IPS-NIHi7 (cell line): Measurements from ENCODE around the gene POLD1.

Experiments used
- DNase-seq: peaks from one replicate; pipeline ENCODE4 v3.0.0; 2012; ENCODE audit warnings: mixed read lengths; ENCODE audit errors: extremely low spot score

The POLD1 gene

DNA sequence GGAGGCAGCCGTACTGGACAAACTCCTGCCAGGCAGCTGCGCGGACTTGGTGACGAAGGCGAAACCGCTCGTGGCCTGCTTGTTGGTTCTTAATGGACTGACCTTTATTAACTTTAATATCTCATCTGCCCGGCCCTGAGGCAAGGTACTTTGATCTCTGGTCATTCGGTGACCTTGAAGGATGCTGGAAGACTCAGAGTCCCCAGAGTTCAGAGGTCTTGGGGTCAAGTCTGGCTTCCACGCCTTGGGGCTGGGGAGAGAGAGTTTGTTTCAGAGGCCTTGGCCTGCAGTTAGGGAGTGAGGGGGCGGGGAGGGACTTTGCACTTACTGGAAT lies 82.5 kb downstream of the POLD1 start:
- no peak for DNase-seq

DNA sequence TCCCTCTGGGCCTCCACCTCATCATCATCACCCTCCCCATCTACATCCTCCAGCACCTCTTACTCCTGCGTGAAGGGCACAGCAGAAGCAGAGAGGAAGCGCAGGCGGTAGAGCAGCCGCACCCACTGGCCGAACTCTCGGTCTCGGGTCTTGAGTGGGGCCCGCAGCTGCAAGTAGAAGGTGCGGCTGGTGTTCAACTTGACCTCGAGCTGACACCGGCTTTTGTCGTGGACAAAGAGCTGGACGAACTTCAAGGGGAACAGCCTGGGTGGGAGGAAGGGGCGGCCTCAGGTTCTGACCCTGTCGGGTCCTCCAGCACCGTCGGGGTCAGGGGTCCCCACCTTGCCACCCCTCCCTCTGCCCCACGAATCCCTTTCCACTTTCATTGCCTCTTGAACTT lies 83.4 kb downstream of the POLD1 start:
- DNase-seq: no peak
